ENCODE data around the gene SYNPR.

SYNPR gene

DNA sequence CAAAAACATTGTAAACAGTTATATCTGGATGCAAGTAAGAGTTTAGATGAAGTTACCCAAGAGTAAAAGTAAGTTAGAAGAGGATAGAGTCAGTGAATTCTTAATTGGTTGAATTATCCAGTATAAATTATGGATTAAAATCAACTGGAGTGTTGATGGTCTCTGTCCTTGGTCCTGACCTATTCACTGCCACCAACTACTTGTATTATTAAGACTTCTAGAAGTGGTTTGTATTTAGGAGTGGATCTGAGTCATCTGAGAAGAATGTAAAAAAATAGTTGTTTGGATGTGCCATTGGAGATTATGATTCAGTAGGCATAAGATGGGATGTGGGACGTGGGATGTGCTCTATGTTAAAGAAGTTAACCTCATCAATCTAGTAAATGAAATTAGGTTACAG, 86.4 kb downstream of the SYNPR start:
- Histone ChIP-seq H3K9me3 (ENCODE audit: low read length) (no peaks in the 10 kb centered on the region), H3K36me3 (ENCODE audit: insufficient read depth, low read length) (no peaks in the 10 kb centered on the region), H2AFZ (ENCODE audit: low read depth, low read length) (no peak overlapping the region), H3K27me3 (ENCODE audit: insufficient read depth, low read length) (no peaks in the 10 kb centered on the region), H3K4me1 (ENCODE audit: insufficient read depth, low read length) (no peaks in the 10 kb centered on the region), H3K4me3 (ENCODE audit: low read length) (no peak overlapping the region)

DNA sequence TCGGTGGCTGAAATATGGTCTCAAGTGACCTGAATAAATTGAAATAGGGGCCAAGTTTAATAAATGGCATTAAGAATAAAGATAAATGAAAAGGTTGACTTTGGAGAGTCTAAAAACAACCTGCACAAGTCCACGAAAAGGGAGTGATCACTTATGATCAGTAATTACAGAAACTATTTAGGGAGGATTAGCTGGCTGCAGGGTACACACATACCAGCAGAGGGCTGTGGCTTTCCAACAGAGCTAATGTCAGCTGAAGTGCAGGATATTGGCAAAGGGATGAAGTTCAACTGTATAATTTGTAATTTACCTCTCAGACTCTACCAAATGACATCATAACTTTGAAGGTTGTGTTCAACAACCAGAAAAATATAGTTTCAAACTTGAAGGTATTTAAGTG, 86.8 kb downstream of the SYNPR start:
- no peaks in the 10 kb centered on the region for H3K9me3 ChIP-seq (ENCODE audit: low read length)
- no peaks in the 10 kb centered on the region for H3K4me1 ChIP-seq (ENCODE audit: insufficient read depth, low read length)
- no peaks in the 10 kb centered on the region for H3K27me3 ChIP-seq (ENCODE audit: insufficient read depth, low read length)
- H2AFZ ChIP-seq (ENCODE audit: low read depth, low read length), result no peak overlapping the region
- no peak overlapping the region for H3K4me3 ChIP-seq (ENCODE audit: low read length)
- no peaks in the 10 kb centered on the region for H3K36me3 ChIP-seq (ENCODE audit: insufficient read depth, low read length)

DNA sequence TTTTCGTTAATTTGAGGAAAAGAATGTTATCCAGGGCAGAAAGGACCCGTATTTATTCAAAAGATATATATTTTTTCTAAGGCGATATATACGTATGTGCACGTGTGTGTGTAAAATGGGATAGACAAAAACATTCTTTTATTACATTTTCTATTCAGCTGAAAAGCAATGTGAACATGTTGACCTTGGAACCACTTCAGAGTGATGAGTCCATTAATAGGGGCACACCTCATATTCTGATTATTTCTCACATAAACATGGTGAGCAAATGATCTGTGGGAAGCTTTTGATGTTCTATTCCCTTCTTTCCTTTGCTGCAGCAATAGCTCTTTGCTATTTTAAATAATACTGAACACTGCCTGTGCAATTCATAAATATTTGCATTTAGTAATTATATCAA, 87.6 kb downstream of the SYNPR start:
- H3K4me3 ChIP-seq (ENCODE audit: low read length), result no peak overlapping the region
- H2AFZ ChIP-seq (ENCODE audit: low read depth, low read length), result no peak overlapping the region
- H3K4me1 ChIP-seq (ENCODE audit: insufficient read depth, low read length), result no peaks in the 10 kb centered on the region

DNA sequence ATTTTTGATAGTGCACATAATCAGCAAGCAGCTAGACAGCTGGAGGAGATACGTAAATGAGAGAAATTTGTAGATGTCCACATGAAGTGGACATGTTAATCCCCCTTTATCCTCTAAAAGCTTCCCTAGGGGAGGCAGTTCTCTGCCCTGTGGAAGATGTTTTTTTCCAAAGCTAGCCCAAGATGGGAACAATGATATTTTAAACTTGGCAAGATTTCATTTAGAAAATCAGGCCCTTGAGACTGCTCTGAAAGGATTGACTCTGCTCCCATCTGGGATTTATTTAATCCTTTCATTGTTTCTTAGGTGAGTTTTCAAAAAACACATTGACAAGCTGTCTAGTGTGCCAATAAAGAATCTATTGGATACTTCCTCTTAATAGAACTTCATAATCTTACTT, 92.0 kb downstream of the SYNPR start:
- no peaks in the 10 kb centered on the region for H3K9me3 ChIP-seq (ENCODE audit: low read length)
- H2AFZ ChIP-seq (ENCODE audit: low read depth, low read length), result no peak overlapping the region
- no peak overlapping the region for H3K4me3 ChIP-seq (ENCODE audit: low read length)
- no peaks in the 10 kb centered on the region for H3K4me1 ChIP-seq (ENCODE audit: insufficient read depth, low read length)
- no peaks in the 10 kb centered on the region for H3K27me3 ChIP-seq (ENCODE audit: insufficient read depth, low read length)
- no peaks in the 10 kb centered on the region for H3K36me3 ChIP-seq (ENCODE audit: insufficient read depth, low read length)

More for the DNA sequence above, 87.6 kb downstream of the SYNPR start:
- no peaks in the 10 kb centered on the region for H3K27me3 ChIP-seq (ENCODE audit: insufficient read depth, low read length)
- H3K9me3 ChIP-seq (ENCODE audit: low read length), result no peaks in the 10 kb centered on the region
- no peaks in the 10 kb centered on the region for H3K36me3 ChIP-seq (ENCODE audit: insufficient read depth, low read length)

DNA sequence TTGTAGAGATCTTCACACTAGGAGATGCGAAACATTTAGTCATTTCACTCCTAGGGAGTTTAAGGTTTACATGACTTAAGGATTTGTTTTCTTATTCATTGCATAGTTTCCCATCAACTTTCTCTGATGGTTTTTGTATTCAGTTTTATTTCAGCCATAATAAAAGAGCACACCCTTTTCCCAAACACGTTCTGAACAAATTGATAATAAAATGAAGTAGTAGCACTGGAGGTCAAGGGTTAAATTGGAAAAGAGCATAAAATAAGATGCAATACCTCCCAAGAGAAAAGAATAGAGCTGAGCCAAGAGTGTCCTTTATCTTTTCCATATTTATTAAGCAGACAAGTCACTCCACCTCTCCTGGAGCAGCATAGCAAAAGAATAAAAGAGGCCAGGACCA, 104.9 kb downstream of the SYNPR start:
- no peaks in the 10 kb centered on the region for H3K4me1 ChIP-seq (ENCODE audit: insufficient read depth, low read length)
- H3K9me3 ChIP-seq (ENCODE audit: low read length), result no peaks in the 10 kb centered on the region
- H3K27me3 ChIP-seq (ENCODE audit: insufficient read depth, low read length), result no peaks in the 10 kb centered on the region
- no peak overlapping the region for H2AFZ ChIP-seq (ENCODE audit: low read depth, low read length)
- H3K4me3 ChIP-seq (ENCODE audit: low read length), result no peak overlapping the region
- no peaks in the 10 kb centered on the region for H3K36me3 ChIP-seq (ENCODE audit: insufficient read depth, low read length)

DNA sequence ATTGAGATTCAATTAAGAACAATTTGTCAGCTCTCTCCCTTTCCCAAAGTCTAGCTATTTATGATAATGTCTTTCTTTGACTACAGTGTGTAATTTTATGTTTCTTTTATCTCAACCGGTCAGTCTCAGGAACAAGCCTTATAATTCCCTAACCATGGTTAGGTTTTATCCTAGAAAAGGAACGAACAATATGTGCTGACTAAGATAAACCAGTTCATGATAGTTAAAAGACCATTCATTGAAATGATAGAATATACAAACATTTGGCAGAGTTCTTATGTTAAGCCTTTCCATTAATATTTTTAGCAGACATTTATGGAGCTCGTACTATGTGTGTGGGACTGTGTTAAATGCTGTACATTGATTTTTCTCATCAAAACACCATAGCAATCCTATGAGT, 106.3 kb downstream of the SYNPR start:
- H2AFZ ChIP-seq (ENCODE audit: low read depth, low read length), result no peak overlapping the region
- H3K36me3 ChIP-seq (ENCODE audit: insufficient read depth, low read length), result no peaks in the 10 kb centered on the region
- no peaks in the 10 kb centered on the region for H3K9me3 ChIP-seq (ENCODE audit: low read length)
- H3K4me3 ChIP-seq (ENCODE audit: low read length), result no peak overlapping the region
- H3K4me1 ChIP-seq (ENCODE audit: insufficient read depth, low read length), result no peaks in the 10 kb centered on the region
- no peaks in the 10 kb centered on the region for H3K27me3 ChIP-seq (ENCODE audit: insufficient read depth, low read length)

DNA sequence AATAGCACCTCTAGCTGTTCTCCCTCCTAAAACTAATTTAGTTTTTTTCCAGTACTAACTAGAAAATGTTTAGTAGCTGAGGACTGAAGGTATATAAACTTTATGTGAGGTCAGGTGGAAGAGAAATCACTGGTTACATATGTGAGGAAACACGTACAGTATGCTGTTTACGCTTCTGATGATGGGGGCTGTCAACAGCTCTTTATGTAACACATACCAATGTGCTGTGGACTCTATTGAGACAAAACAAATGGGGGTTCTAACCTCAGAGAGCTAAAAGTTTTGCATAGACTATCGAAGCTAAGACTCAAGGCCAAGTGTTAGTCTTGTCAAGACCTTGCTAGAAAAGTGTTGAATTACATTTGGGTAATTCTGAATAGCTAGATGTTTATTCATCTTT, 107.5 kb downstream of the SYNPR start:
- Histone ChIP-seq H3K4me1 (ENCODE audit: insufficient read depth, low read length) (no peaks in the 10 kb centered on the region), H3K36me3 (ENCODE audit: insufficient read depth, low read length) (no peaks in the 10 kb centered on the region), H3K27me3 (ENCODE audit: insufficient read depth, low read length) (no peaks in the 10 kb centered on the region), H3K9me3 (ENCODE audit: low read length) (no peaks in the 10 kb centered on the region), H3K4me3 (ENCODE audit: low read length) (no peak overlapping the region), H2AFZ (ENCODE audit: low read depth, low read length) (no peak overlapping the region)

DNA sequence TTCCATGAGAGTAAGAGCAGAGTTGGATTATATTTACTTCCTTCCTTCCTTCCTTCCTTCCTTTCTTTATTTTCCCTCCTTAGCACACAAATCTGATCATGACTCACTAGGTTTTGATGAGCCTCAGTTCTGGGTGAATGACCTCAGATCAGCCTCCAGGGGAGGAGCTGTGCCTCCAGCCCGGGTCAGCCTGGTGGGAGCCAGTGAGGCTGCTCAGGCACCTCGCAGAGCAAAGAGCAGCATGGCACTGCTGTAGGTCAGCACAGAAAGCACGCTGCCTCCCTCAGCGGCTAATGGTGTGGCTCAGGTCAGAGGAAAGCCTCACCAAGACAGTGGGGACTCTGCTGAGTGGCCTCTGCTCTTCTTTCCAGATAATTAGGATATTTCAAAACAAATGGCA, 108.5 kb downstream of the SYNPR start:
- Histone ChIP-seq H2AFZ (ENCODE audit: low read depth, low read length) (no peak overlapping the region), H3K9me3 (ENCODE audit: low read length) (no peaks in the 10 kb centered on the region), H3K36me3 (ENCODE audit: insufficient read depth, low read length) (no peaks in the 10 kb centered on the region), H3K27me3 (ENCODE audit: insufficient read depth, low read length) (no peaks in the 10 kb centered on the region), H3K4me1 (ENCODE audit: insufficient read depth, low read length) (no peaks in the 10 kb centered on the region), H3K4me3 (ENCODE audit: low read length) (no peak overlapping the region)

DNA sequence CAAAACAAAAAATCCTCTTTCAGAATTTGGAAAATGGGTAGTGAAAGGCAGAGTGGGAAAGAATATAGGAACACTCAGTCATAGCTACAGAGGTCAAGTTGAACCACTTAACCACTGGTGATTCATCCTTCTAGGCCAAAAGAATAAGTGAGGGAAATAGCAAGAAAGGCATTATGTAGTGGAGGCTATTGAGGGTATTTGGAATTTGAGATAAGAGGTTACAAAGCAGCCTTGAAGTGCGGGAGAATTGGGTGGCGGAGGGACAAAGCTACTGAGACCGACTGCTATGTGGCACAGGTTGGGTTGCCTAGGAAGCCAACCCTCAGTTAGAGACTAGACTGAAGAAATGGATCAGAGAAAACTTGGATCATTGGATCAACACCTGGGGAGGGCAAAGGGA, 109.5 kb downstream of the SYNPR start:
- H3K4me1 ChIP-seq (ENCODE audit: insufficient read depth, low read length), result no peaks in the 10 kb centered on the region
- H3K36me3 ChIP-seq (ENCODE audit: insufficient read depth, low read length), result no peaks in the 10 kb centered on the region
- H2AFZ ChIP-seq (ENCODE audit: low read depth, low read length), result no peak overlapping the region
- H3K4me3 ChIP-seq (ENCODE audit: low read length), result no peak overlapping the region
- H3K27me3 ChIP-seq (ENCODE audit: insufficient read depth, low read length), result no peaks in the 10 kb centered on the region
- no peaks in the 10 kb centered on the region for H3K9me3 ChIP-seq (ENCODE audit: low read length)

DNA sequence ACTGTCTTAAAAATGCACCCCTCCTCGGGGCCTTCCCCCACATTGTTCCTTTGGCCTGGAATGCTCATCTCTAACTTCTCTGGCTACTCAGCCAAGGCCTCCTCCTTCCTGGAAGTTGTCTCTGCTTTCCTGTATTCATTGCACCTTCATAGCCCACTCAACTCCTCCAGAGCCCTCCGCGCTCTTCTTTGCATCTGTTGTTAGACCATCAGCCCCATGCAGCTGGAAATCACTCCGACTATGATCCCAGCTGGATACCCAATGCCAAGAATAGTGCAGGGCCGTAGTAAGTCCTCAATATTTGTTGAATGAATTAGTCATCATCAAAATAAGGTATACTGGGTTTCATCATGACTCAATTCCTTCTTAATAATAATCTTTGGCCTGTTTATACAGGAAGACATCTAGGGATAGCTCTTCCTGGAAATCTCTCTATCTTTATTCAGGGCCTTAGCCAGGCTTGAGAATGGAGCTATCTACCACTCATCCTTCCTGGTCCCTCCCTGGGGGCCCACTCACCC, 112.7 kb downstream of the SYNPR start:
- H3K4me3 ChIP-seq (ENCODE audit: low read length), result no peak overlapping the region

DNA sequence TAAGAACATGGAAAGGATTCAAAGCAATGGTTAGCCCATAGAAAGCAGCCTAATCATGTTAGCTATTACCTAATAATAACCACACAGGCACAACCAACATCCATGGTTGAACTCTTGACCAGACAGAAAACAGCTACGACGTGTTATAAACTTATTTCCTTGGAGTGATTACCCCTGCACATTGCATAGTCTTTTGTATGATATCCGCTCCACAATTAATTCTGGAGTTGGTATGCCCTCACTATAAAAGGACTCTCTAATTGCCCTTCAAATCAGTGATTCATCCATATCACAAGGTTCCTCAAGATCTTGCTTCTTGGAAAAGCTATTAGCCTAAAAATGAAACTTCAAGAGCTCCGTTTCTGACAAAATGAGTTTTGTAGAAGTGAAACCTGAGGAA, 117.9 kb downstream of the SYNPR start:
- H3K4me3 ChIP-seq (ENCODE audit: low read length), result no peak overlapping the region
- H2AFZ ChIP-seq (ENCODE audit: low read depth, low read length), result no peak overlapping the region
- H3K27me3 ChIP-seq (ENCODE audit: insufficient read depth, low read length), result no peaks in the 10 kb centered on the region
- no peaks in the 10 kb centered on the region for H3K36me3 ChIP-seq (ENCODE audit: insufficient read depth, low read length)
- H3K4me1 ChIP-seq (ENCODE audit: insufficient read depth, low read length), result no peaks in the 10 kb centered on the region
- H3K9me3 ChIP-seq (ENCODE audit: low read length), result no peaks in the 10 kb centered on the region

More for the DNA sequence above, 112.7 kb downstream of the SYNPR start:
- Histone ChIP-seq H3K27me3 (ENCODE audit: insufficient read depth, low read length) (no peaks in the 10 kb centered on the region), H3K9me3 (ENCODE audit: low read length) (no peaks in the 10 kb centered on the region), H3K4me1 (ENCODE audit: insufficient read depth, low read length) (no peaks in the 10 kb centered on the region), H3K36me3 (ENCODE audit: insufficient read depth, low read length) (no peaks in the 10 kb centered on the region), H2AFZ (ENCODE audit: low read depth, low read length) (no peak overlapping the region)

DNA sequence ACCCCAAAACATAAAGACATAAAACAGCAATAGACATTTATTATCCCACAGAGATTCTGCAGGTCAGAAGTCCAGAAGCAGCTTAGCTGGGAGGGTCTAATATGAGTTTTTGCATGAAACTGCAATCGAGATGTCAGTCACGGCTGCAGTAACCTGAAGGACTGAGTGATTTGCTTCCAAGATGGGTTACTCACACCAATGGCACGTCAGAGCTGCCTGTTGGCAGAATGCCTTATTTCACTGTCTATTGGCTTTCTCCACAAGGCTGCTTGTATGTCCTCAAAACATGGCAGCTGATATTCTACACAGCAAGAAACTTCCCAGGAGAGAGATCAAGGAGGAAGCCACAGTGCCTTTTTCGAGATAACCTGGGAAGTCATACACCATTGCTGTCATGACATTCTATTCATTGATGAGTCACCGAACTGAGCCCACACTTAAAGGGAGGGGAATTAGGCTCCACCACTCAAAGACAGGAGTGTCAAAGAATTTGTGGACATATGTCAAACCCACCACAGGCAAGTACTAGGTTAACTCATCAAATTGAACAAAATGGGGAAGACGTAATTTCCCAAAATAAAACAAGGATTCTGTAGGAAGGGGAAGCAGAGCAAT, 122.2 kb downstream of the SYNPR start:
- Histone ChIP-seq H3K9me3 (ENCODE audit: low read length) (no peaks in the 10 kb centered on the region), H3K36me3 (ENCODE audit: insufficient read depth, low read length) (no peaks in the 10 kb centered on the region), H2AFZ (ENCODE audit: low read depth, low read length) (no peak overlapping the region), H3K4me3 (ENCODE audit: low read length) (no peak overlapping the region), H3K27me3 (ENCODE audit: insufficient read depth, low read length) (no peaks in the 10 kb centered on the region), H3K4me1 (ENCODE audit: insufficient read depth, low read length) (no peaks in the 10 kb centered on the region)

DNA sequence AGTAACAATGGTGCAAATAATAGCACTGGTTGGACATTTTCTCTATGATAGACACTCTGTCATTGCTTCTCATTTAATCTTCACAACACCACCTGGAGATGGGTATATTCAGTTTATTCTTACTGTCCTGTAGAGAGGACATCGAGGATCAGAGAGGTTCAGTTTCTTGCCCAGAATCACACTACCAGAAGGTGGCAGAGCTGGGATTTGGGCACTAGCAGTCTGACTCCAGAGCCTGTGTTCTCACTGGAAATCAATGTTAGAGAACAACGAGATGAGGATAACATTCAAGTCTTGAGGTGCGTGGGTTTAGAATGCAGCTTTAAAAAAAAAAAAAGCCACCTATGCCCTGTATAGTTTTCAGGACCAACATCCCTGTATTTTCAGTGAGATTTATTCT, 127.8 kb downstream of the SYNPR start:
- Histone ChIP-seq H3K9me3 (ENCODE audit: low read length) (no peaks in the 10 kb centered on the region), H3K36me3 (ENCODE audit: insufficient read depth, low read length) (no peaks in the 10 kb centered on the region), H3K27me3 (ENCODE audit: insufficient read depth, low read length) (no peaks in the 10 kb centered on the region), H2AFZ (ENCODE audit: low read depth, low read length) (no peak overlapping the region), H3K4me3 (ENCODE audit: low read length) (no peak overlapping the region), H3K4me1 (ENCODE audit: insufficient read depth, low read length) (no peaks in the 10 kb centered on the region)

DNA sequence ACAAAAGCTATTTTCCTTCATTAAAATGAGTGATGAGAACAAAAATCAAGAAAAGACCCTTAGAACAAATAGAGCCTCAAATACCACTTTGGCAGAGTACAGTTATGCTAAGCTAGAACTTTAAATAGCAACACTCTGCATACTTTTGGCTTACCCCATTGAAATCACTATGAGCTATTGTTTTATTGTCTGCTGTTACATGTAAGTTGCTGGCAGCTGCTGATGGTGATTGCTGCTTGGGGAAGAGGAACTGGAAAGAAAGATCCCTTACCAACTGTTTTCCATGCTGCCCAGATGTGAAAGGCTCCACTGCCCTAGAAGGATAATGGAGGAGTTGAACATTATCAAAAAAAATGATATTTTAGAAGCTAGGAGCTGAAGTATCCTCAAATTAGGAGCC, 135.4 kb downstream of the SYNPR start:
- H3K4me1 ChIP-seq (ENCODE audit: insufficient read depth, low read length), result no peaks in the 10 kb centered on the region
- H3K36me3 ChIP-seq (ENCODE audit: insufficient read depth, low read length), result no peaks in the 10 kb centered on the region
- H3K9me3 ChIP-seq (ENCODE audit: low read length), result no peaks in the 10 kb centered on the region
- no peak overlapping the region for H2AFZ ChIP-seq (ENCODE audit: low read depth, low read length)
- no peak overlapping the region for H3K4me3 ChIP-seq (ENCODE audit: low read length)
- H3K27me3 ChIP-seq (ENCODE audit: insufficient read depth, low read length), result no peaks in the 10 kb centered on the region
